ENCODE results near the gene DPCD. TPM values are rescaled to one million over a fixed set of nuclear protein-coding genes. Genes with fewer than 3 reads are reported as not detected.

The DPCD gene
- polyA plus RNA-seq, 1 of the 3 experiments (the other 2 are of a cell fraction): 106 TPM

- peaks cover 0 to 18% of the 10 kb centered on the region in 2 experiments; a peak in 1 of 4 replicates for H3K4me1 ChIP-seq (ENCODE audit: control insufficient read depth in 1 of 2, insufficient read depth in 2 of 2, low read depth in 1 of 2, low read length in 1 of 2)
- H2AFZ ChIP-seq (ENCODE audit: low read depth): no peak overlapping the region
- ChIA-PET POLR2A (no interaction called here), CTCF (interaction anchor here (0.6 to 11.9 kb wide), 5 partner anchors 9 to 367 kb away, joined by 3 to 88 read pairs (median 4); no protein-coding TSS in a partner anchor)
- H3F3A ChIP-seq (replicated peaks; ENCODE audit: insufficient read depth): no peaks in the 10 kb centered on the region
- H3K9me2 ChIP-seq: no peaks in the 10 kb centered on the region
- DNase-seq: no peak
- no peak overlapping the region for H3K4me3 ChIP-seq (ENCODE audit: low read depth in 2 of 2, low read length in 1 of 2)
- no peaks in the 10 kb centered on the region for H4K20me1 ChIP-seq (ENCODE audit: insufficient read depth)
- no peak overlapping the region for H3K9ac ChIP-seq
- no peaks in the 10 kb centered on the region for H3K9me3 ChIP-seq
- no peaks in the 10 kb centered on the region for H3K79me2 ChIP-seq (ENCODE audit: insufficient read depth)
- 96% methylated on average over 10 of the region's 10 CpGs for WGBS (ENCODE audit: low lambda C conversion rate)
- no peak overlapping the region for H3K4me2 ChIP-seq
- H3K27ac ChIP-seq (ENCODE audit: low read depth in 2 of 2, low read length in 1 of 2): no peak overlapping the region
- H3K36me3 ChIP-seq (replicated peaks in 1 of 2; ENCODE audit: control insufficient read depth in 1 of 2, insufficient read depth in 2 of 2, low read length in 1 of 2): peaks cover 3 to 52% of the 10 kb centered on the region in 2 experiments
- TF ChIP-seq ELF1 (IDR thresholded peaks at IDR 0.05) (no peak), MEF2A (IDR thresholded peaks at IDR 0.05; ENCODE audit: borderline replicate concordance, low read depth) (no peak), FOSL2 (IDR thresholded peaks at IDR 0.05; ENCODE audit: borderline replicate concordance, low read depth) (no peak), TAF1 (IDR thresholded peaks at IDR 0.05; ENCODE audit: borderline replicate concordance, low read depth, low read length) (no peak), GABPA (IDR thresholded peaks at IDR 0.05; ENCODE audit: low read depth) (no peak), TEAD4 (IDR thresholded peaks at IDR 0.05; ENCODE audit: borderline replicate concordance, insufficient read depth) (no peak), FOXM1 (IDR thresholded peaks at IDR 0.05; ENCODE audit: low read depth) (no peak), EZH2phosphoT487 (IDR thresholded peaks at IDR 0.05; ENCODE audit: borderline replicate concordance, low read depth) (no peak), TCF12 (IDR thresholded peaks at IDR 0.05) (no peak), MXI1 (IDR thresholded peaks at IDR 0.05; ENCODE audit: low read depth, low read length) (no peak), CTCF (IDR thresholded peaks at IDR 0.05) (no peak), GATA2 (CRISPR knock-in tag; IDR thresholded peaks at IDR 0.05) (no peak), REST (IDR thresholded peaks at IDR 0.05; ENCODE audit: low read depth, low read length) (no peak)
- TF ChIP-seq, protein P1, sequence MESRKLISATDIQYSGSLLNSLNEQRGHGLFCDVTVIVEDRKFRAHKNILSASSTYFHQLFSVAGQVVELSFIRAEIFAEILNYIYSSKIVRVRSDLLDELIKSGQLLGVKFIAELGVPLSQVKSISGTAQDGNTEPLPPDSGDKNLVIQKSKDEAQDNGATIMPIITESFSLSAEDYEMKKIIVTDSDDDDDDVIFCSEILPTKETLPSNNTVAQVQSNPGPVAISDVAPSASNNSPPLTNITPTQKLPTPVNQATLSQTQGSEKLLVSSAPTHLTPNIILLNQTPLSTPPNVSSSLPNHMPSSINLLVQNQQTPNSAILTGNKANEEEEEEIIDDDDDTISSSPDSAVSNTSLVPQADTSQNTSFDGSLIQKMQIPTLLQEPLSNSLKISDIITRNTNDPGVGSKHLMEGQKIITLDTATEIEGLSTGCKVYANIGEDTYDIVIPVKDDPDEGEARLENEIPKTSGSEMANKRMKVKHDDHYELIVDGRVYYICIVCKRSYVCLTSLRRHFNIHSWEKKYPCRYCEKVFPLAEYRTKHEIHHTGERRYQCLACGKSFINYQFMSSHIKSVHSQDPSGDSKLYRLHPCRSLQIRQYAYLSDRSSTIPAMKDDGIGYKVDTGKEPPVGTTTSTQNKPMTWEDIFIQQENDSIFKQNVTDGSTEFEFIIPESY (IDR thresholded peaks at IDR 0.05; ENCODE audit: borderline replicate concordance, low read depth): no peak
- TF ChIP-seq, protein P2, sequence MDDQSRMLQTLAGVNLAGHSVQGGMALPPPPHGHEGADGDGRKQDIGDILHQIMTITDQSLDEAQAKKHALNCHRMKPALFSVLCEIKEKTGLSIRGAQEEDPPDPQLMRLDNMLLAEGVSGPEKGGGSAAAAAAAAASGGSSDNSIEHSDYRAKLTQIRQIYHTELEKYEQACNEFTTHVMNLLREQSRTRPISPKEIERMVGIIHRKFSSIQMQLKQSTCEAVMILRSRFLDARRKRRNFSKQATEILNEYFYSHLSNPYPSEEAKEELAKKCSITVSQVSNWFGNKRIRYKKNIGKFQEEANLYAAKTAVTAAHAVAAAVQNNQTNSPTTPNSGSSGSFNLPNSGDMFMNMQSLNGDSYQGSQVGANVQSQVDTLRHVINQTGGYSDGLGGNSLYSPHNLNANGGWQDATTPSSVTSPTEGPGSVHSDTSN (IDR thresholded peaks at IDR 0.05): no peak
- no peaks in the 10 kb centered on the region for H3K27me3 ChIP-seq (ENCODE audit: insufficient read depth)
Measured at GRCh38 chr10:101580486-101581399, 7.4 kb upstream of the DPCD start.

All from SK-N-SH (cell line).